ENCODE data around the gene TNIP3.
"Not testable (repeated sequence)": the region's sequence is repeated elsewhere in the genome, so short reads cannot be mapped to it uniquely, and the experiment has no call there.

The TNIP3 gene, protein sequence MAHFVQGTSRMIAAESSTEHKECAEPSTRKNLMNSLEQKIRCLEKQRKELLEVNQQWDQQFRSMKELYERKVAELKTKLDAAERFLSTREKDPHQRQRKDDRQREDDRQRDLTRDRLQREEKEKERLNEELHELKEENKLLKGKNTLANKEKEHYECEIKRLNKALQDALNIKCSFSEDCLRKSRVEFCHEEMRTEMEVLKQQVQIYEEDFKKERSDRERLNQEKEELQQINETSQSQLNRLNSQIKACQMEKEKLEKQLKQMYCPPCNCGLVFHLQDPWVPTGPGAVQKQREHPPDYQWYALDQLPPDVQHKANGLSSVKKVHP

DNA sequence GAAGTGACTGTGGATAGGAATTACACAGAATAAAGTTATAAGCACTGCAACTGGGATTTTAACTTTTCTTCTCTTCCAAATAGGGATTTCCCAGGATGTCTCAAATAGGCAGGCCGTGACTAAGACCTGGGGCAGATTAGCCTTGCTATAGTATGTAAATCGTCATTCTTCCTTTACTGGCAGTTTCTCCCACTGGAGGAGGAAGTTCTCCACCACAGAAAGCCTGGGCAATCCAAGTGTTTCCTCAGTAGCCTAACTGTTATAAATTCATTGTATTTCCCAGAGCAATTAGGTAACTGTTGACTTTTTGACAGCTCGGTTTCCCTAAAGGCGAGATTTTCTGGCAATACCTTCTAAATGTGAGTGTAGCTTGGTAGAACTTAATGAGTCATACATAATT lies at the start of gene TNIP3:
TSS of gene TNIP3 (minus strand) at position 31 of the 400 bp plus-strand sequence. CDS start 196 bp downstream, outside the sequence.
- DNase-seq (ENCODE audit: extremely low read depth in 1 of 2, low read depth in 1 of 2) = no peak

GRCh38 chr4:121212806-121213205 lies 48.7 kb upstream of the TNIP3 start:
- DNase-seq (ENCODE audit: extremely low read depth in 1 of 2, low read depth in 1 of 2) = no peak

GRCh38 chr4:121209171-121209570 lies 45.0 kb upstream of the TNIP3 start:
- no peak for DNase-seq (ENCODE audit: extremely low read depth in 1 of 2, low read depth in 1 of 2)

GRCh38 chr4:121208244-121209007 lies 44.3 kb upstream of the TNIP3 start:
- DNase-seq (ENCODE audit: extremely low read depth in 1 of 2, low read depth in 1 of 2) = no peak

- not testable (repeated sequence) for DNase-seq (ENCODE audit: extremely low read depth in 1 of 2, low read depth in 1 of 2)
Measured at GRCh38 chr4:121205777-121206176, 41.7 kb upstream of the TNIP3 start.

DNA sequence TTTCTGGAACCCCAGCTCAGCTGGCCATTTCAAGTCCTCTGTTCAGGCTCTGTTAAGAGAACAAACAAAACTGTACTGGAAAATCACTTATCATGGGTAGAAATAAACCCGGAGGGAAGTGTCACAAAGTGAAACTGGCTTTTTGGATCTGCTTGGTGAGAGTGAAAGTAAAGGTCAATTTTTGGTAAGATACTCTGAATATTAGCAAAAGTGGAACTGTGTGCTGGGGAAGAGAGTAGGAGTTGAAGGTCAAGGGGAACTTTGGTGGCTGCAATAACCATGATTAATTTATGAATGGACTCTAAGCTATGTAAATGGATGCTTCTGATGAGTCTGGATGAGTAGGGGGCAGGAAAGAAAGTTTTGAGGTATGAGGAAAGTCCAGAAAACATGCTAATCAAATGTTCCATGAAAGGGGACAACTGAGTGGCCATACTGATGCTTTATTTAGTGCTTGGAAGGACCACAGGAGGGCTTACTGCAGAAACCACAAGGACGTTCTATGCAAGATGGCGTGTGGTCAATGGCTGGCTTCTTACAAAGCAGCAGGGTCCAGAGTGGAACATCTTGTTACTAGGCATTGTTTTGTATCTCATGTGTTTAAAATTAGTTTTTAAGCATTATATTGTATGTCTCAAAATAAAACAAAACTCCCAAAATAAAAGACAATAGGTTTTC lies 36.8 kb upstream of the TNIP3 start:
- no peak for DNase-seq (ENCODE audit: extremely low read depth in 1 of 2, low read depth in 1 of 2)

DNA sequence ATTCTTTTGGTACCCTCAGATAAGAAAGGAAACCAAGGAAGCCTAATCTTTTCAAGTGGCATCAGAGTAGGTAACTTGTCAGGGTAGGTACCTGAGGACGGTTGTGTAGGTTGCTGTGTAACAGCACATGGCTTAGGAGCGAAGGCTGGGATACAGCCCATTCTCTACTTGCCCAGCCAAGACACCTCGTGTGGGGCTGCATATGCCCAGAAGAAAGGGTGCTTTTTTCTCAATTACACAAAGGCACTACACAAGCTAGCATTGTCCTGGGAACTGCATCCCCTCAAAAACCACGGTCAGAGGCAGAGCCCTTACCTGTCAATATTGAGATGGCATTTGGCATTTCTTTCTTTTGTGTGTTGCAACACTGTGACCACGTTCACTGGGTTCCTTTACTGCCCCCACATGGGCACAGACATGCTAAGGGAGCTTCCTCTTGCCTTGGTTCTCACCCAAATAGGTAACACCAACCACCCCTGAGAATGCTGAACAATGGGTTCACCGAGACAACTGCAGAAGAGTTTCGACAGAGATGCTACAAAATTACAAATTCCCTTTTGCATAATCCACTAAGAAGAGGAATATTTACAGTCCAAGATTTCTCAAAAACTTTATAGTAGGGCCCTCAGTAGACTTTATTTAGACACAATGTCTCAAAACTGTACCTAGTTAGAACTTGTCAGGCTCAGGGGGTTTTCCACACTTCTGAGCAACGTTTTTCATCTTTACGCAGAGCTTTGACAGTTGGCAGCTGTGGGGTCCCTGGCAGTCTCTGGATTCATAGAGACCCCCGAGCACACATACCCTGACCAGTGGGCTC lies 35.8 kb upstream of the TNIP3 start:
- no peak for DNase-seq (ENCODE audit: extremely low read depth in 1 of 2, low read depth in 1 of 2)

DNA sequence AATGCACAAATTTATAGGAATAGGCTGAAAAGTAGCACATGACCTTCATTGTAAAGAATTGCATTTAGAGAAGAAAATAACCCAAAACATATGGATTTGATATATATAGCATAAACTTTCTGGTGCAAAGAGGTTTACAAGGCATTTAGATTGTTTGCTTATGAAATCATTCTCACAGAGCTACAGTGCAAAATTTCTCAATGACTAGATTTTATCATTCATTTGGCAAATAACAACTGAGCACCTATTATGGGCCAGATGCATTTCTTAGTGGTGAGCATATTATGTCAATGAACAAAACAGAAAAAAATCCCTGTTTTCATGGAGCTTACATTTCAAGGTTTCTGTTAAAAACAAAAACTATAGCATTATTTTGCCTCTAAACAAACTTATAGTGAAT lies 34.1 kb upstream of the TNIP3 start:
- no peak for DNase-seq (ENCODE audit: extremely low read depth in 1 of 2, low read depth in 1 of 2)

DNA sequence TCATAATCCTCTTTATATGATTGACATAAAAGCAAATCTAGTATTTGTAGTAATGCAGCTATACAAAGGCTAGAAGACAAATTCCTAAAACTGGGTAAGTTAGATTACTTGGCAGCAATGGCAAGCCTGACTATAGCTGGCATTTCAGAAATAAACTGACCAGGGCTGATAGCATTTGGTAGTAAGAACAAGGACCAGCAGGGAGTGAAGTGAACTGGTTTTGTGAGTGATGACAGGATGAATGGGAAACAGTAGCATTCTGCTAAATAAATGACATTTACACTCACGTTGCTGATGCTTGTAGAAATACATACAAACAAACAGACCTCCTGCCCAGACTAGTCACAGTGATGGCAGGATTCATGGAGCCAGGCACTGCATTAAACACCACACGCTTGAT lies 31.5 kb upstream of the TNIP3 start:
- no peak for DNase-seq (ENCODE audit: extremely low read depth in 1 of 2, low read depth in 1 of 2)

GRCh38 chr4:121192480-121192879 lies 28.4 kb upstream of the TNIP3 start:
- DNase-seq (ENCODE audit: extremely low read depth in 1 of 2, low read depth in 1 of 2) = no peak

DNA sequence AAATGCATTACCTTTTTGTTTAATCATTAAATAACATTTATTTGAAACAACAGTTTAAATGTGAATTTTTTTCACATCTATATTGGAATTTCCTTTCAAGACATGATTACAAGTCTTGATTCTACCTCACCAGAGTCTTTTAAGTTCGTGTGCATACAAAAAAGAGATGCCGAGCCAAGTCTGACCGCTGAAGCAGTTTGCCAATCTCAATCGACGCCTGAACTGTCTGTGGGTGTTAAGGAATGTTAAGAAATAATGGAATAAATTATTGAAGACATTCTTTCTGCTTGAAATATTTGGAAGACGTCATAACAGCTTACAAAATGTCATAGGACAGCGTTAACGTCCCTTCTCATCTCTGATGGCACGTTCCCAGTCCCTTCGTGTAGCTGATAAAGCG lies 27.9 kb upstream of the TNIP3 start:
- no peak for DNase-seq (ENCODE audit: extremely low read depth in 1 of 2, low read depth in 1 of 2)

DNA sequence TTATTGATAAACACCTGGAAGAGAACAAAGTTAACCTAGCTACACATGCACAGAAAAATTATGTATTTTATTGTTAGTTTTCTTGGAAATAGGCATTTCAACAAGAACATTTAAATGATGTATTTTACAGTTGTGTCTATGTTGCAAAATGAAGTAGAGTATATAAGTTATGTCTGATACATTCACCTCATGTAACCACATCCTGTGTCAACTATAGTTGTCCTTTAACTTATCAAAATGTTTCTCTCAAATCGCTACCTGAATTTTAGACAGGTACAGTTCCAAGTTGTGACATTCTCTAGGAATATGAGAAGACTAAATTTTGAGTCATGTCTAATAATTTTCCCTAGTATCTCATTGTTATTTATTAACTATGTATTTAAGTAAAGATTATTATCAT lies 27.2 kb upstream of the TNIP3 start:
- DNase-seq (ENCODE audit: extremely low read depth in 1 of 2, low read depth in 1 of 2) = no peak

DNA sequence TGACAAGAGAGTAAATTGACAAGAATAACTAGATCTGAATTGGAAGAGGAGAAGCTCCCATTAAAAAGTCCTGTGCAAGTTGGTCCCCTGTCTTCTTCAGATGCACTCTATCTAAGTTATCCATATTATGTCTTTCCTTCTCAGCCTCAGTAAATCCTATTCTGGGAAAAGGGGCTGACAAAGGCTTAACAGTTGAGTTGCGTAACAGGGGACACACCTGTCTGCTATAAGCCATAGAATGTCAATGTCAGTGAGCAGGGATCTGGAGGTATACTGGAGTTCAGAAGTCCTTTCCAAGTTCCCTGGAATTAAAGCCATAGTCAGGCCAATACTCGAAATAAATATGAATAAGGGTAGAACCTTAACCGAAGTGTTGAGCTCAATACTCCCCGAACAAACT lies 26.3 kb upstream of the TNIP3 start:
- DNase-seq (ENCODE audit: extremely low read depth in 1 of 2, low read depth in 1 of 2) = no peak

DNA sequence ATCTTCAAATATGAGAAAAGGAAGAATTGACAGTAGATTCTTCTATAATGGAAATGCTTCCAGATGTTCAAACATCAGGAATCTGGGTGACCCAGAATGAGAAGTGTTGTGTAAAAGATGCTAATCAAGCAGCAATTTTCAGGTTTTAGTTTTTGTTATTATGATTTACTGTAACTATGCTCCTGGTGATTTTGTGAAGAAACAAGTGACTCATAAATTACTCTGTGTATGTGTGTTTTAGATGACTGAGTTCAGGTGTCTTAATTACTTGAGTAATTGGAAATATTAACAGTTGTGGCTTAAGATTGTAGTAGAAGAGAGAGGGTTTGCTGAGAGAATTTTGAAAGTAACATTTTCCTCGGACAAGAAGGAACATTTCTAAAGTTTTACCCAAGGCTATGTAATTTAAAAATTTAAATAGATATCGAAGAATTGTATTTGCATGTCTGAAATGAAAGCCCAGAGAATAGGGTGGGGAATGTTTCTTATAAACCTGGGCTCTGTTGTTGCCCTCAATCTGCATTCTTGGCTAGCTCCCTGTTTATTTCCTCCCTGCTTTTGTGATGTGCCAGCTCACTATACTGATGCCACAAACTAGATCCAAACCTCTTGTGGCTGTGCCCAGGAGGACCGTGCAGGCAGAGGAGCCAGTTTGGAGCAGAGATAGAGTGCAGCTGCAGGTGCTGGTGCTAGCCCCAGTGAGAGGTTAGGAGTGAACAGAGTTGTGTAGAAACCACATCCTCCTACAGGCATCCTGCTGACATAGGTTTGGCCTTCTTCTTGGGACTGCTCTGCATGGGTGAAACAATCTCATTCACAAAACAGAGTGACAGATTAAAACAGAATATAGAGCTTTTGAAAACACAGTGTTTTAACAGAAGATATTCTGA lies 25.4 kb upstream of the TNIP3 start:
- no peak for DNase-seq (ENCODE audit: extremely low read depth in 1 of 2, low read depth in 1 of 2)

GRCh38 chr4:121187206-121187605 lies 23.1 kb upstream of the TNIP3 start:
- no peak for DNase-seq (ENCODE audit: extremely low read depth in 1 of 2, low read depth in 1 of 2)

- no peak for DNase-seq (ENCODE audit: extremely low read depth in 1 of 2, low read depth in 1 of 2)
Measured at GRCh38 chr4:121185960-121186359, 21.8 kb upstream of the TNIP3 start.

GRCh38 chr4:121183989-121184388 lies 19.9 kb upstream of the TNIP3 start:
- no peak for DNase-seq (ENCODE audit: extremely low read depth in 1 of 2, low read depth in 1 of 2)

DNA sequence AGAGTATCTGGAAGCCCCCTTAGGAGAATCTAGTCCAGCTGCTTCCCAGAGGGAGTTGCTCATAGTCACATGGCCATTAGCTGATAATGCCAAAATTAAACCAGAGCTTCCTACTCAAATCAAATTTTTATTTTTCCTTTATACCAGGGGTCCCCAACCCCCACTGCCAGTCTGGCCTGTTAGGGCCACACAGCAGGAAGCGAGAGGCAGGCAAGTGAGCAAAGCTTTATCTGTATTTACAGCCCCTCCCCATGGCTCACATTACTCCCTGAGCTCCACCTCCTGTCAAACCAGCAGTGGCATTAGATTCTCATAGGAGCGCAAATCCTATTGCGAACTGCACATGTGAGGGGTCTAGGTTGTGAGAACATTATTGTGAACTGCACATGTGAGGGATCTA lies 19.2 kb upstream of the TNIP3 start:
- DNase-seq (ENCODE audit: extremely low read depth in 1 of 2, low read depth in 1 of 2) = no peak

DNA sequence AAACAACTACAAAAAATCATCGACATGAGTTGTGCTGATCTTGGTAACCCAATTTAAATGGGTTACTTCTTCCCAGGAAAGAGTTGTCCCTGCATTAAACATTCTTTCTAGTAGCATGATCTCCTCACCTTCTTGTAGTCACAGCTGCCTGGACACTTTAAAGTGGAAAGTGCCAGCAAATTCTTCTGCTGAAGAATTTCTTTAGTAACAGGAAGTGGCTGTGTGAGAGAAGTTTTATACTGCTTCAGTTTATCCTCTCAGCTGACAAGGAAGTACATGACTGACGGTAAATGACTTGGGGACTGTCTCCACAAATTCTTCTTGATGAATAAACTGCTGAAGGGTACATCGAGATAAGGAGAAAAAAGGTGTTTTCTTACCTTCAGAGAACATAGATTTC lies 18.2 kb upstream of the TNIP3 start:
- no peak for DNase-seq (ENCODE audit: extremely low read depth in 1 of 2, low read depth in 1 of 2)

DNA sequence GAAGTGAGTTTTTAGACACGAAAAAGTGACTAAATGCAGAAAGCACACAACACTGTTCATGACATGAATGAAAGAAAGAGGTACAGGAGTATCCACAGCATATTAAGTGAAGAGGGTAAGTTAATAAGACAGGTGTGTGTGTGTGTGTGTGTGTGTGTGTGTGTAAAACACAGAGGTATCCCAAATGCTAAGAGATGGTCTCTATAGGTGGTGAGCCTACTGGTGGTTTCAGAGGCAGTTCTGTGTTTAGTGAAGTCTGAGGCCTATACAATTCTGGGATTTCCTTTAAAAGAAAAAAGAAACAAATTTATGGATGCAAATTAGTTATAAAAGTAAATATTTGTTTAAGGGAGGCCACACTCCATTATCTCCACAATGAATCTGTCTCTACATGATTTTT lies 17.4 kb upstream of the TNIP3 start:
- no peak for DNase-seq (ENCODE audit: extremely low read depth in 1 of 2, low read depth in 1 of 2)

Data from activated CD8-positive, alpha-beta memory T cell treated with anti-CD3 and anti-CD28 coated beads for 1 hour (primary cell).